H1 (cell line): Measurements from ENCODE around the gene HYCC1. TPM values are rescaled to one million over a fixed set of nuclear protein-coding genes. Genes with fewer than 3 reads are reported as not detected.

Experiments
- CTCF ChIA-PET: fragments of 300-600 bp; sonication (Branson Sonifier 250); formaldehyde crosslinking; loops from one replicate; lab custom pipeline; 2021; ENCODE audit not compliant: partially characterized antibody; lab: Charles Lee
- POLR2A ChIA-PET: fragments of 300-600 bp; sonication (Branson Sonifier 250); formaldehyde crosslinking; loops from one replicate; lab custom pipeline; 2021; ENCODE audit warnings: inconsistent platforms; ENCODE audit not compliant: partially characterized antibody; lab: Charles Lee
- DNase-seq, 2 experiments: peaks; one replicate each; pipeline versions ENCODE4 v3.0.0 to v3.0.0-alpha.2; 2010 to 2022; ENCODE audit warnings: low spot score in 2 of 2, low read depth in 1 of 2, mixed read lengths in 1 of 2
- FAIRE-seq: peaks from 2 replicates; lab custom pipeline; 2011; peaks lifted over from hg19 to GRCh38; lab: Jason Lieb, UNC
- H2AFZ ChIP-seq: 2 replicates; pipeline ENCODE4 v1.8.1; 2012; ENCODE audit warnings: low read length, inconsistent platforms
- H2AK5ac ChIP-seq: 2 replicates; pipeline ENCODE4 v1.6.1; 2013; ENCODE audit warnings: low read depth, low read length
- H2BK120ac ChIP-seq: replicated peaks from 2 replicates; pipeline ENCODE3; 2013; ENCODE audit warnings: low read depth, low read length, inconsistent platforms
- H2BK12ac ChIP-seq: 2 replicates; pipeline ENCODE4 v1.6.1; 2013; ENCODE audit warnings: low read depth, low read length
- H2BK15ac ChIP-seq: 2 replicates; pipeline ENCODE4 v1.6.1; 2013; ENCODE audit warnings: low read length
- H2BK20ac ChIP-seq: 2 replicates; pipeline ENCODE4 v1.6.1; 2013; ENCODE audit warnings: low read length
- H2BK5ac ChIP-seq: 2 replicates; pipeline ENCODE4 v1.6.1; 2013; ENCODE audit warnings: low read depth, low read length
- H3K14ac ChIP-seq: 2 replicates; pipeline ENCODE4 v1.6.1; 2013; ENCODE audit warnings: inconsistent platforms; ENCODE audit not compliant: insufficient read length
- H3K18ac ChIP-seq: 2 replicates; pipeline ENCODE4 v1.6.1; 2013; ENCODE audit warnings: low read length; ENCODE audit errors: extremely low read depth
- H3K23ac ChIP-seq: 2 replicates; pipeline ENCODE4 v1.6.1; 2013; ENCODE audit warnings: inconsistent platforms; ENCODE audit not compliant: insufficient read length
- H3K23me2 ChIP-seq: 2 replicates; pipeline ENCODE4 v1.6.1; 2013; ENCODE audit warnings: low read depth, low read length
- H3K27ac ChIP-seq: 2 replicates; pipeline ENCODE4 v1.6.1; 2011; ENCODE audit warnings: low read depth, low read length, inconsistent platforms
- H3K27me3 ChIP-seq, 4 experiments: replicated peaks in 1 of 4; 1 replicate in 1 of 4; 2 replicates in 3 of 4; pipeline versions ENCODE4 v1.6.1 to v1.8.1; 2011 to 2013; ENCODE audit warnings: low read length in 3 of 4, mild to moderate bottlenecking in 3 of 4, inconsistent platforms in 2 of 4, mixed read lengths in 2 of 4, moderate library complexity in 1 of 4; ENCODE audit not compliant: control insufficient read depth in 3 of 4, insufficient read depth in 3 of 4; ENCODE audit errors: extremely low read depth in 1 of 4
- H3K36me3 ChIP-seq, 4 experiments: 2 replicates each; pipeline versions ENCODE4 v1.6.1 to v1.8.1; 2011 to 2013; ENCODE audit warnings: mild to moderate bottlenecking in 4 of 4, low read length in 3 of 4, moderate library complexity in 2 of 4, control low read depth in 1 of 4, inconsistent platforms in 1 of 4; ENCODE audit not compliant: insufficient read depth in 4 of 4, control insufficient read depth in 2 of 4
- H3K4ac ChIP-seq: replicated peaks from 2 replicates; pipeline ENCODE3; 2013; ENCODE audit warnings: low read length, low read depth, mixed read lengths, inconsistent platforms; ENCODE audit not compliant: insufficient read length
- H3K4me1 ChIP-seq, 4 experiments: replicated peaks in 1 of 4; 1 replicate in 1 of 4; 2 replicates in 3 of 4; pipeline versions ENCODE4 v1.6.1 to v1.8.1; 2011 to 2013; ENCODE audit warnings: low read length in 3 of 4, inconsistent platforms in 2 of 4, mixed read lengths in 1 of 4; ENCODE audit not compliant: insufficient read depth in 4 of 4, control insufficient read depth in 3 of 4
- H3K4me2 ChIP-seq, 2 experiments: 2 replicates each; pipeline versions ENCODE4 v1.6.1 to v1.8.1; 2011 to 2013; ENCODE audit warnings: low read depth in 2 of 2, low read length in 2 of 2, control low read depth in 1 of 2, inconsistent platforms in 1 of 2, mild to moderate bottlenecking in 1 of 2; ENCODE audit not compliant: insufficient read depth in 1 of 2
- H3K4me3 ChIP-seq, 4 experiments: fragments of 200-600, 300-600 bp in 1 of 4; sonication (generic), shearing (Covaris generic), sonication (Bioruptor Twin) in 1 of 4; 2 replicates each; pipeline versions ENCODE4 v1.5.1 to v1.8.1; 2011 to 2016; ENCODE audit warnings: low read length in 4 of 4, low read depth in 3 of 4, control low read depth in 2 of 4, inconsistent platforms in 2 of 4, mild to moderate bottlenecking in 2 of 4, mixed read lengths in 1 of 4, moderate library complexity in 1 of 4; ENCODE audit not compliant: insufficient read depth in 2 of 4; ENCODE audit errors: extremely low read depth in 1 of 4
- H3K56ac ChIP-seq: replicated peaks from 2 replicates; pipeline ENCODE3; 2013; ENCODE audit warnings: low read depth, mild to moderate bottlenecking, mixed read lengths, low read length, inconsistent platforms; ENCODE audit not compliant: insufficient read length
- H3K79me1 ChIP-seq: 2 replicates; pipeline ENCODE4 v1.6.1; 2013; ENCODE audit warnings: low read depth, low read length, control low read depth
- H3K79me2 ChIP-seq, 2 experiments: 2 replicates each; pipeline versions ENCODE4 v1.6.1 to v1.8.1; 2012 to 2013; ENCODE audit warnings: low read length in 2 of 2, mild to moderate bottlenecking in 2 of 2, inconsistent platforms in 1 of 2; ENCODE audit not compliant: insufficient read depth in 2 of 2, control insufficient read depth in 1 of 2
- H3K9ac ChIP-seq, 4 experiments: replicated peaks in 1 of 4; 1 replicate in 1 of 4; 2 replicates in 3 of 4; pipeline versions ENCODE4 v1.6.1 to v1.8.1; 2011 to 2013; ENCODE audit warnings: low read depth in 3 of 4, low read length in 3 of 4, control low read depth in 2 of 4, mild to moderate bottlenecking in 2 of 4, moderate library complexity in 2 of 4, inconsistent platforms in 1 of 4; ENCODE audit errors: extremely low read depth in 1 of 4
- H3K9me3 ChIP-seq, 2 experiments: 2 replicates each; pipeline versions ENCODE4 v1.6.1 to v1.8.1; 2012 to 2013; ENCODE audit warnings: mild to moderate bottlenecking in 2 of 2, moderate library complexity in 2 of 2, control low read depth in 1 of 2, inconsistent platforms in 1 of 2, low read depth in 1 of 2, low read length in 1 of 2, mixed read lengths in 1 of 2; ENCODE audit not compliant: insufficient read depth in 2 of 2
- H4K20me1 ChIP-seq, 2 experiments: replicated peaks in 1 of 2; 2 replicates each; pipeline versions ENCODE3 to v1.8.1; 2011 to 2013; ENCODE audit warnings: inconsistent platforms in 2 of 2, low read length in 2 of 2, mild to moderate bottlenecking in 1 of 2; ENCODE audit not compliant: insufficient read depth in 2 of 2, control insufficient read depth in 1 of 2
- H4K5ac ChIP-seq: 2 replicates; pipeline ENCODE4 v1.6.1; 2013; ENCODE audit warnings: low read length, low read depth, mixed read lengths, inconsistent platforms; ENCODE audit not compliant: insufficient read length
- H4K8ac ChIP-seq: 2 replicates; pipeline ENCODE4 v1.8.0; 2013; ENCODE audit warnings: mild to moderate bottlenecking, moderate library complexity, low read length, inconsistent platforms; ENCODE audit not compliant: insufficient read depth; ENCODE audit errors: extremely low read depth
- H4K91ac ChIP-seq: replicated peaks from 2 replicates; pipeline ENCODE3; 2013; ENCODE audit warnings: low read length, mixed read lengths, inconsistent platforms; ENCODE audit not compliant: insufficient read length
- EZH2 ChIP-seq: fragments of 200-600 bp; sonication (generic); IDR thresholded peaks from 2 replicates; pipeline ENCODE4 v1.7.1; 2012; ENCODE audit warnings: low read depth, mild to moderate bottlenecking, moderate library complexity, low read length, inconsistent platforms; ENCODE audit not compliant: severe bottlenecking
- GTF2F1 ChIP-seq: IDR thresholded peaks from 2 replicates; pipeline ENCODE4 v1.6.1; 2012; ENCODE audit warnings: low read depth, low read length, improper control_type of control experiment, borderline replicate concordance
- KDM1A ChIP-seq: fragments of 200-600, 300-600 bp; sonication (generic); IDR thresholded peaks from 2 replicates; pipeline ENCODE4 v1.7.1; 2016; ENCODE audit warnings: mild to moderate bottlenecking, low read length, borderline replicate concordance
- NRF1 ChIP-seq: IDR thresholded peaks from 2 replicates; pipeline ENCODE4 v1.6.1; 2011; ENCODE audit warnings: mild to moderate bottlenecking, low read depth, low read length, improper control_type of control experiment
- RFX5 ChIP-seq: IDR thresholded peaks from 2 replicates; pipeline ENCODE4 v1.6.1; 2011; ENCODE audit warnings: low read depth, low read length, improper control_type of control experiment, borderline replicate concordance
- SIN3A ChIP-seq, 2 experiments: IDR thresholded peaks in 1 of 2; conservative IDR thresholded peaks in 1 of 2; 2 replicates each; pipeline ENCODE4 v1.6.1; 2011 to 2012; ENCODE audit warnings: low read length in 2 of 2, improper control_type of control experiment in 1 of 2, low read depth in 1 of 2, mild to moderate bottlenecking in 1 of 2
- TCF12 ChIP-seq: IDR thresholded peaks from 2 replicates; pipeline ENCODE4 v1.6.1; 2011; ENCODE audit warnings: low read depth, mild to moderate bottlenecking, low read length
- WGBS, 2 experiments: shearing (Covaris generic) in 1 of 2; methylation state at CpG; one replicate each; pipeline versions ENCODE4 v1.1.6 to v1.1.7; 2013 to 2015; ENCODE audit warnings: low lambda C conversion rate in 2 of 2, mixed read lengths in 2 of 2, inconsistent platforms in 1 of 2, low coverage in 1 of 2, missing lambda C conversion rate in 1 of 2; ENCODE audit not compliant: insufficient replicate concordance in 2 of 2, insufficient coverage in 1 of 2, insufficient read length in 1 of 2; ENCODE audit errors: extremely low coverage in 1 of 2, missing lambda C conversion rate in 1 of 2; 5-methylcytosine and 5-hydroxymethylcytosine counted together
- polyA plus RNA-seq, 7 experiments: library from polyadenylated mRNA; depleted of rRNA in 3 of 7; stranded (reverse) in 5 of 7; unstranded in 2 of 7; fragments of >200 nt in 5 of 7; fragments of 200-250 nt in 2 of 7; gene quantifications; 1 replicate in 5 of 7; 2 replicates in 1 of 7; 4 replicates in 1 of 7; pipeline versions ENCODE4 v1.2.1 to v1.2.3, GENCODE V29; 2011 to 2013; ENCODE audit warnings: missing spikeins in 2 of 7, mixed read lengths in 2 of 7
- total RNA-seq: library from RNA; stranded (reverse); fragmentation: NEBNext Ultra II Directional; extraction: Animal tissue kit (Norgen Biotek cat#: 25700); gene quantifications from 2 replicates; pipeline ENCODE4 v1.2.1, GENCODE V29; 2021

HYCC1 gene
- total and polyA plus RNA-seq, 2 of the 8 experiments (the other 6 are each of a cell fraction or from before 2014, with no cell fraction given): 20.2 to 142 TPM

DNA sequence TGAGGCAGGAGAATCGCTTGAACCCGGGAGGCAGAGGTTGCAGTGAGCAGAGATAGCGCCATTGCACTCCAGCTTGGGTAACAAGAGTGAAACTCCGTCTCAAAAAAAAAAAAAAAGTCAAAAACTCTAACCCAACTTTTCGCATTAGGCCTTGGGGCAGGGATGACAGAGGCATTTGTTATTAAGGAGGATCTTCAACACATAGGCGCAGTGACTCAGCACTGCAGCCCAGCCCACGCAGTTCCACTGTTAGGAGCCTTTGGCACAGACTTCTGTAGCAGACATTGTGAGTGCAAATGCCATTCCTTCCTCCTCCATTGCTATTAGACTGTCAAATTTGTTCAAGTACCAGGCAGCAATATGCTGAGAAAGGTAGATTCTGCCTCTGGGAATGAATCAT is 48.5 kb upstream of the HYCC1 start:
- Histone ChIP-seq H3K18ac (no peak overlapping the region), H4K91ac (no peak overlapping the region), H3K79me2 (no peaks in the 10 kb centered on the region), H3K56ac (no peak overlapping the region), H4K20me1 (no peaks in the 10 kb centered on the region), H2AK5ac (no peak overlapping the region), H2BK120ac (no peak overlapping the region), H3K9ac (no peak overlapping the region; a peak in 1 of 7 replicates), H3K4me1 (no peaks in the 10 kb centered on the region; a peak in 1 of 7 replicates), H4K5ac (no peak overlapping the region), H2BK12ac (no peak overlapping the region), H3K27me3 (no peaks in the 10 kb centered on the region), H2BK20ac (no peak overlapping the region), H4K8ac (no peak overlapping the region), H3K23me2 (no peaks in the 10 kb centered on the region), H3K4ac (no peak overlapping the region), H2BK5ac (no peak overlapping the region), H3K9me3 (no peaks in the 10 kb centered on the region), H3K27ac (no peak overlapping the region), H2BK15ac (no peak overlapping the region), H3K79me1 (no peaks in the 10 kb centered on the region), H2AFZ (peak overlapping the region; percentile 19; the same call in 1 of the 2 replicates), H3K14ac (no peak overlapping the region), H3K23ac (no peak overlapping the region), H3K36me3 (no peaks in the 10 kb centered on the region), H3K4me2 (no peak overlapping the region), H3K4me3 (no peak overlapping the region)
- no peak for TF ChIP-seq TCF12
- TF ChIP-seq EZH2: no peak
- TF ChIP-seq NRF1: no peak
- no peak for TF ChIP-seq GTF2F1
- TF ChIP-seq KDM1A: no peak
- no peak for TF ChIP-seq SIN3A (conservative IDR thresholded peaks at IDR 0.05 in 1 of 2, IDR thresholded peaks at IDR 0.05 in 1 of 2; ENCODE audit: low read depth in 1 of 2, low read length in 2 of 2)
- no peak for TF ChIP-seq RFX5
- no peak for DNase-seq
- POLR2A ChIA-PET: no interaction called here
- 92% methylated on average over 7 of the region's 7 CpGs; no CpG with 5 or more reads in 1 of the 2 experiments for WGBS, 2 experiments
- CTCF ChIA-PET: interaction anchor here (2.2 kb wide), 1 partner anchor 23 kb away, joined by 7 read pairs; no protein-coding TSS in a partner anchor
- FAIRE-seq: no peak
